NCI-H460 (cell line): ENCODE measurements around the gene FREM3. TPM values are rescaled to one million over a fixed set of nuclear protein-coding genes. Genes with fewer than 3 reads are reported as not detected.
"Not testable (repeated sequence)": the region's sequence is repeated elsewhere in the genome, so short reads cannot be mapped to it uniquely, and the experiment has no call there.

Experiments used
- DNase-seq: peaks from one replicate; pipeline ENCODE4 v3.0.0-alpha.2; 2016; ENCODE audit warnings: low read depth; ENCODE audit errors: extremely low read depth
- total RNA-seq: library from RNA; depleted of rRNA; stranded (reverse); fragments of >200 nt; shearing (Covaris generic); gene quantifications from 2 replicates; pipeline ENCODE4 v1.2.3, GENCODE V29; 2014

Gene FREM3
- total RNA-seq, 1 experiment from 2014 or later: not detected

GRCh38 chr4:143586080-143586479, 114.4 kb downstream of the FREM3 start:
- DNase-seq: no peak

- DNase-seq: no peak
Measured at GRCh38 chr4:143585548-143585947, 114.9 kb downstream of the FREM3 start.

- DNase-seq: no peak
Measured at GRCh38 chr4:143581331-143581946, 119.0 kb downstream of the FREM3 start.

GRCh38 chr4:143575331-143575730, 125.1 kb downstream of the FREM3 start:
- no peak for DNase-seq

- DNase-seq: no peak
Measured at GRCh38 chr4:143564472-143564871, 136.0 kb downstream of the FREM3 start.

GRCh38 chr4:143559757-143560147, 140.7 kb downstream of the FREM3 start:
- no peak for DNase-seq

- DNase-seq: peak; percentile 52
Measured at GRCh38 chr4:143558823-143559756, 141.4 kb downstream of the FREM3 start.

GRCh38 chr4:143558286-143558685, 142.2 kb downstream of the FREM3 start:
- DNase-seq: no peak

- DNase-seq: no peak
Measured at GRCh38 chr4:143555676-143556075, 144.8 kb downstream of the FREM3 start.

GRCh38 chr4:143554728-143555597, 145.5 kb downstream of the FREM3 start:
- no peak for DNase-seq

- no peak for DNase-seq
Measured at GRCh38 chr4:143549928-143550327, 150.5 kb downstream of the FREM3 start.

GRCh38 chr4:143539670-143540023, 160.8 kb downstream of the FREM3 start:
- DNase-seq: no peak

- DNase-seq: no peak
Measured at GRCh38 chr4:143538979-143539669, 161.4 kb downstream of the FREM3 start.

- no peak for DNase-seq
Measured at GRCh38 chr4:143531788-143532491, 168.5 kb downstream of the FREM3 start.

GRCh38 chr4:143531380-143531779, 169.1 kb downstream of the FREM3 start:
- no peak for DNase-seq

GRCh38 chr4:143528046-143528445, 172.4 kb downstream of the FREM3 start:
- not testable (repeated sequence) for DNase-seq
